GM20431 (cell line): ENCODE results near the gene SEMA3G.

Source experiments
- in situ Hi-C: fragments of 300-500 bp; cut with MseI, MboI; formaldehyde crosslinking; loops from one replicate; pipeline ENCODE4 v1.15.0; 2020; ENCODE audit warnings: low sequenced_read_pairs; ENCODE audit not compliant: unreplicated experiment

Gene SEMA3G

DNA sequence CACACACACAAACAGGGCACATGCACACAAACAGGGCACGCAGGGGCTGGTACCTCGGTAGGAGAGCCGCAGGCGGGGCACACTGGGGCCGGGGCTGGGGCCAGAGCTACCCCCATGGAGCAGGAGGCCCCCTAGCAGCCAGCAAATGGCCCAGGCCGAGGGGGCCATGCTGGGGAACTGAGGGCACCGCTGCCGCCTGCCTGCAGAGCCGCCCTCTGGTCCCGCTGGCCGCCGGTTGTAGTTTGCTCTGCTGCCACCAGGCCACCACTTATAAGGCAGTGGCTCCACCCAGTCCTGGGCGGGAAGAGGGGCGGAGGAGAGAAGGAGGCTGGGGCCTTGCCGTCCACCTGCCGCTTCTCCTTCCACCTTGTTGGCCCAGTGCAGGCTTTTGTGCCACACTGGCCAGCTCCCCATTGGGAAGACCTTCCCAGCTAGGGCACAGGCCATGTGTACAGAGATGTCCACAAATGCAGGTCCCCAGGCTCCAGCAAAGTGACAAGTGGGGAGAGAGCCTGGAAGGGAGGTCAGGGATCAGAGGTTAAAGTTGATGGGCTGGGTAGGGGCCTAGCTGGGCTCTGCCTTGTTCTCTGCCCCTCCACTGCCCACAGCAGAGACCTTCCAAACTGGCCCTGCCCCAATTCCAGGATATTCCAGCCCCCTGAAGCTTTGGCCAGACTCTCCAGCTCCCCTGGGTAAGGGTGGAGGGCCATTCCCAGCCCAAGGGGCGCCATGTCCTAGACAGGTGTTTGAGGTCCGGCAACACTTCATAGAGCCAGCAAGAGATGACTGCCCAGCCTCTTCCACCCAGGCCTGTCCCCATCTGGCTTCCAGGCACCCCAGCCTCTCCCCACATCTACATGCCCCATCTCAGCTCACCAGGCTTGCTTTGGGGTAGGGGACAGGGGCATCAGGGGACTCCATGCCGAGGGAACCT lies at the start of gene SEMA3G:
Gene SEMA3G (minus strand): TSS at position 244 of the 934 bp plus-strand sequence. CDS start 76 bp downstream, at position 168.
- in situ Hi-C loops, result no loop called here

DNA sequence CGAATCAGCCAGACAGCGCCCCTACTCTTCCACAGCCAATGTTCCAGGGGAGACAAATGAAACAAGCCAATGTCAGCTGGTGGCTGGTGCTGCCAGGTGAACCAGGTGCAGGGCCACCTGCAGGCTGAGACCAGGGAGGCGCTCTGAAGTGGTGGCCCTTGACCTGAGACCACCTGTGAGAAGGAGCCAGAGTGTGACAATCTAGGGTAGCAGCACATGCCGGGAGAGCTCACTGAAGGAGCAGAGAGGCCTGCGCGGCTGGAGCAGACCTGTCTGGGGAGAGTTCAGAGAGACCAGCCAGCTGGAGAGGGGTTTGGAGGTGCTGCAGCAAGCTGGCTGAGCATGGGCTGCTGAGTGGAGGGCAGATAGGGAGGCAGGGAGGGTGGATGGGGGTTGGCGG lies 49.5 kb upstream of the SEMA3G start:
- in situ Hi-C loops, result no loop called here

DNA sequence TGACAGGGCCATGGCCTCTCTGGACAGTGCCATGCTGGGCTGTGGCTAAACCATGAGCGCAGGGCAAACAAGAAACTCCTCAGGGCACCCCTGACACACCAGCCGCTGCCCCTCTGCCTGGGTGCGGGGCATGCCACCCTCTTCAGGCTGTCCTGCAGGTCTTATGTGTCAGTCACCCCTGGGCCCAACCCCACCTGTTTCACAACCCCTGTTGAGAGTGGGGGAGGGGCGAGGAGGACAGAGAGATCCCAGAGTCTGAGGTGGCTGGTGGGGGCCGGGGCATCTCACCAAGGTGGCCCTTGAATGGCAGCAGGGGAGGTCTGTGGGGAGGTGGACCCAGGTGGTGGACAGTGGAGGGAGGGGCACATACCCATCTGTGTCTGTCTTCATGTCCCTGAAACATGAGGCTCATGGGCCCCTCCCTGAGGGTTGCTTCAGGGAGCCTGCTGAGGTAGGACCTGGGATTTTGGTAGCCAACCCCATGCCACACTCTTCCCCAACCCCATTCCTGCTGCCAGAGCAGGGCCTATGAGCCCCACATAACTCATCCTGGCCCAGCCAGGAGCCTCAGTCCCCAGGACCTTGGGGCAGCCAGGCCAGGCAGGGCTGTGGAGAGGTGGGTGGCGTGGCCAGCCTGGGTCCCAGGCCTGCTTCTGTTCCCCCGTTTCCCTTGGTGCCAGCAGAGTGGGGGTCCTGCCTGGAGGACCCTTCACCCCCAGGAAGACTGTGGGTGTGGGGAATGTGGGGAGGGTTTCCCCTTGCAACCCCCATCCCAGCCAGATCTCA lies 48.5 kb upstream of the SEMA3G start:
- in situ Hi-C loops, result no loop called here

DNA sequence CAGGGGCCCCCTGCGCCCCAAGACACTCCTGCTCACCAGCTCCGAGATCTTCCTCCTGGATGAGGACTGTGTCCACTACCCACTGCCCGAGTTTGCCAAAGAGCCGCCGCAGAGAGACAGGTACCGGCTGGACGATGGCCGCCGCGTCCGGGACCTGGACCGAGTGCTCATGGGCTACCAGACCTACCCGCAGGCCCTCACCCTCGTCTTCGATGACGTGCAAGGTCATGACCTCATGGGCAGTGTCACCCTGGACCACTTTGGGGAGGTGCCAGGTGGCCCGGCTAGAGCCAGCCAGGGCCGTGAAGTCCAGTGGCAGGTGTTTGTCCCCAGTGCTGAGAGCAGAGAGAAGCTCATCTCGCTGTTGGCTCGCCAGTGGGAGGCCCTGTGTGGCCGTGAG lies 47.2 kb upstream of the SEMA3G start:
- in situ Hi-C loops, result no loop called here

DNA sequence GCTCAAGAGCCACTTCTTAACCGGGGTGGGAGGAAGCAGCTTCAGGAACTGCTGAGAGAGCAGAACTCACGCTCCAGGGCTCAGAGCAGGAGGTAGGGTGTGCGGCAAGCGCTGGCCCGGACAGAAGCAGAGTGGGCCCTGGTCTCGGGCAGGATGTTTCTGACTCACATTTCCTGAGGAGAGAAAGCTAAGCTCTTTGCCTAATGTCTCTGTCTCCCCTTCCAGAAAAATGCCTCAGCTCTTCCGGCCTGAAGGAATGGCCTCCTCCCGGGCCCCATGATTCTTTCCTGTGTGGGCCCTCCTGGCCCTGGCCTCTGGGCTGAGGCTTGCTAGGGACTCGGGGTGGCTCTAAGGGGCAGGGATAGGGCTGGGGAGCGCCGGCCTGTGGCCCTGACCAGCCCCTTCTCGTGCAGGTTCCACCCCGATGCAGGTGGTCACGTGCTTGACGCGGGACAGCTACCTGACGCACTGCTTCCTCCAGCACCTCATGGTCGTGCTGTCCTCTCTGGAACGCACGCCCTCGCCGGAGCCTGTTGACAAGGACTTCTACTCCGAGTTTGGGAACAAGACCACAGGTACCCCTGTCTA lies 46.1 kb upstream of the SEMA3G start:
- in situ Hi-C loops, result no loop called here

DNA sequence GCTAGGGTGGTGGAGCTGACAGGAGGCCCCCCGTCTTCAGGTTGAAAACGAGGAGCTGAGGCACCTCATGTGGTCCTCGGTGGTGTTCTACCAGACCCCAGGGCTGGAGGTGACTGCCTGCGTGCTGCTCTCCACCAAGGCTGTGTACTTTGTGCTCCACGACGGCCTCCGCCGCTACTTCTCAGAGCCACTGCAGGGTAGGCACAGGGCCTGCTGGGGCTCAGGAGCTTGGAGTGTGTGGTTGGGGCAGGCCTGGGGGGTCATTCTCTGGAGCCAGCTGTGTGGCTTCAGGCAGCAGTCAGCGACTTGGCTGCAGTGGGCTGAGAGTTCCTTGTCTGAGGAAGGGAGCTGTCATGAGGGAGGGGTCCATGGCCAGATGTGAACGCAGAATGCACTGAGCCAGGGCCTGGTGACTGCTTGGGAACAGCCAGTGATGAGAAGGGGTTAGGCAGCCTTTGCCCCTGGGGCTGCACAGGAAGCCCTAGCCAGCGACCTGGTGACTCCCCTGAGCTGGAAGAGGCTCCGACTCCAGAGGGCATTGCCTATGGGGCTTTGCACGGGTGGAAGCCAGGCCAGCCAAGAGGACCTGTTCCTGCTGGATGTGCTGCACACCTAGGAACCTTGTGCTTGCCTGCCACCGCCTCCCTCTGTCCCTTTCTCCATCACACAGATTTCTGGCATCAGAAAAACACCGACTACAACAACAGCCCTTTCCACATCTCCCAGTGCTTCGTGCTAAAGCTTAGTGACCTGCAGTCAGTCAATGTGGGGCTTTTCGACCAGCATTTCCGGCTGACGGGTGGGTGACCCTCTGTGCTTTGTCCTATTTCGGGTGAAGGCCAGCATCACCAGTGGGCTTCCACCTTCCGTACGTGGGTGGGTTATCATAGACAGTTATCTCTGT lies 45.4 kb upstream of the SEMA3G start:
- in situ Hi-C loops, result no loop called here

DNA sequence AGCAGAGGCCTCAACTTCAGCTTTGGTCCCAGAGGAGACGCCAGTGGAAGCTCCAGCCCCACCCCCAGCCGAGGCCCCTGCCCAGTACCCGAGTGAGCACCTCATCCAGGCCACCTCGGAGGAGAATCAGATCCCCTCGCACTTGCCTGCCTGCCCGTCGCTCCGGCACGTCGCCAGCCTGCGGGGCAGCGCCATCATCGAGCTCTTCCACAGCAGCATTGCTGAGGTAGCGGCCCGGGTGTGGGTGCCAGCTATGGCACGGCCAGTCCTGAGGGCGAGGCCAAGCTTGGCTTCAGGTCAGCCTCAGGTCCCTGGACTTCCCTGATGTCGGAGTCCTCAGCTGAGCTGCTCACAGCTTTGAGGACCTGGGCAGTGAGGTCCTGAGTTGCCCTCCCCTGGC lies 44.5 kb upstream of the SEMA3G start:
- in situ Hi-C loops, result no loop called here

DNA sequence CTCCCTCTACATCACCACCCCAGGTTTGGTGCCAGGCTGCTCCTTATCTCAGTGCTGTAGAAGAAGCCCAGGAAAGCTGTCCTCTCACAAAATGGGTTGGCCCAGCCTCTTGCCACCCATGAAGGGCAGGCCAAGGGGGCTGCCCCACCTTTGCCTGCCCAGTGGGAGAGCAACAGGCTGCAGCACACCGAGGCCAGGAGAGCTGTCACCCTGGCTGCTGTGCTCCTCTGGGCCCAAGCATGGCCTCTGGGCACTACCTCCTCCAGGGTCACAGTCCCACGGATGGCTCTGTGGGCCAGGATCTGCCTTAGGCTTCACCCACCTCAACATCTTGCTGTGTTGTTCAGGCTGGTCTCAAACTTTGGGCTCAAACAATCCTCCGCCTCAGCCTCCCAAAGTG lies 43.8 kb upstream of the SEMA3G start:
- in situ Hi-C loops, result no loop called here

DNA sequence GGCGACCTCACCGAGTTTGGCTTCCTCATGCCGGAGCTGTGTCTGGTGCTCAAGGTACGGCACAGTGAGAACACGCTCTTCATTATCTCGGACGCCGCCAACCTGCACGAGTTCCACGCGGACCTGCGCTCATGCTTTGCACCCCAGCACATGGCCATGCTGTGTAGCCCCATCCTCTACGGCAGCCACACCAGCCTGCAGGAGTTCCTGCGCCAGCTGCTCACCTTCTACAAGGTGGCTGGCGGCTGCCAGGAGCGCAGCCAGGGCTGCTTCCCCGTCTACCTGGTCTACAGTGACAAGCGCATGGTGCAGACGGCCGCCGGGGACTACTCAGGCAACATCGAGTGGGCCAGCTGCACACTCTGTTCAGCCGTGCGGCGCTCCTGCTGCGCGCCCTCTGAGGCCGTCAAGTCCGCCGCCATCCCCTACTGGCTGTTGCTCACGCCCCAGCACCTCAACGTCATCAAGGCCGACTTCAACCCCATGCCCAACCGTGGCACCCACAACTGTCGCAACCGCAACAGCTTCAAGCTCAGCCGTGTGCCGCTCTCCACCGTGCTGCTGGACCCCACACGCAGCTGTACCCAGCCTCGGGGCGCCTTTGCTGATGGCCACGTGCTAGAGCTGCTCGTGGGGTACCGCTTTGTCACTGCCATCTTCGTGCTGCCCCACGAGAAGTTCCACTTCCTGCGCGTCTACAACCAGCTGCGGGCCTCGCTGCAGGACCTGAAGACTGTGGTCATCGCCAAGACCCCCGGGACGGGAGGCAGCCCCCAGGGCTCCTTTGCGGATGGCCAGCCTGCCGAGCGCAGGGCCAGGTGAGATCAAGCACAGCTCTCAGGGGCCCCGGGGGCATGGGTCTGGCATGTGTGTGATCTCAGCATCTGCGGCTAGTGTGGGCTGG lies 43.1 kb upstream of the SEMA3G start:
- in situ Hi-C loops, result no loop called here

DNA sequence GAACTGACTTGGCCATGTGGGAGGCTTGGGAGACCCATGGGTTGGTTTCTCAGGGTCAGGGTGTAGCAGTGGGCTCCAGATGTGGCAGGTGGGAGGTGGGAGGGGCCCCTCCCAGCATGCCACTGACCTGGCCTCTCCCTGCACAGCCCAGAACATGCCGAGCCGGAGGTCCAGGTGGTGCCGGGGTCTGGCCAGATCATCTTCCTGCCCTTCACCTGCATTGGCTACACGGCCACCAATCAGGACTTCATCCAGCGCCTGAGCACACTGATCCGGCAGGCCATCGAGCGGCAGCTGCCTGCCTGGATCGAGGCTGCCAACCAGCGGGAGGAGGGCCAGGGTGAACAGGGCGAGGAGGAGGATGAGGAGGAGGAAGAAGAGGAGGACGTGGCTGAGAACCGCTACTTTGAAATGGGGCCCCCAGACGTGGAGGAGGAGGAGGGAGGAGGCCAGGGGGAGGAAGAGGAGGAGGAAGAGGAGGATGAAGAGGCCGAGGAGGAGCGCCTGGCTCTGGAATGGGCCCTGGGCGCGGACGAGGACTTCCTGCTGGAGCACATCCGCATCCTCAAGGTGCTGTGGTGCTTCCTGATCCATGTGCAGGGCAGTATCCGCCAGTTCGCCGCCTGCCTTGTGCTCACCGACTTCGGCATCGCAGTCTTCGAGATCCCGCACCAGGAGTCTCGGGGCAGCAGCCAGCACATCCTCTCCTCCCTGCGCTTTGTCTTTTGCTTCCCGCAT lies 42.3 kb upstream of the SEMA3G start:
- in situ Hi-C loops, result no loop called here

DNA sequence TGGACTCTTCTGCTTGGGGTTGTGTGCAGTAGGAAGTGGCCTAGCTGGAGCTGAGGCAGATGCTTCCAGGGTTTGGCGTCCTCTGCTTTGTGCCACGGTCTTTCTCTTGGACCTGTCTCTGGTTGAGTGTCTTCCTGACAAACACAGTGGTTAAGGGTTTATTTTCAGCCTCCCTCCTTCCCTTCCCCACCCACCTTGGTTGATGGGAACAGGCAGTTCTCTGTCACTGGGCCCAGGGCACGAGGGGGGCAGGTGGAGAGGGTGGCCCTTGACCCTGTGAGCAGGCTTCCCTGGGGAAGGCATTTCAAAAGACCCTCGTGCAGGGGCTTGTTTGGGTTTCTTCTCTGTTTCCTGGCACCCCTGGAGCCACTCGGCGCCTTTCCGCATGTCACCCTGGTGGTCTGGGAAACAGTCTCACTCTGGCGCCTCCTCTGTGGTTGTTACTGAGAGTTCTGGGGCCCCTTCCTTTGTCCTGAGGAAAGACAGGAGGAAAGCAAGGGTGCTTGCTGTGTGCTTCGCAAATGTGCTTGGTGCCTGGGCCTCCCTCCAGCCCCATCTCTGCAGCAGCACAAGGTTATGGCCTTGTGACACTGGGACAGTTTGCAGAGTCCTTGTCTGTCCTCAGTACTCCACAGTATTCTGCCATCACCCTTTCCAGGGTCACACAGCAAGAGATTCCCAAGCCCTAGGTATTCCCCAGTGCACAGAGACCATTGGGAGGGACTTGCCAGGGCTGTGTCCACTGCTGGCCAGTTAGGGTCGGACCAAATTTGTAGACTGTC lies 40.0 kb upstream of the SEMA3G start:
- in situ Hi-C loops, result no loop called here

DNA sequence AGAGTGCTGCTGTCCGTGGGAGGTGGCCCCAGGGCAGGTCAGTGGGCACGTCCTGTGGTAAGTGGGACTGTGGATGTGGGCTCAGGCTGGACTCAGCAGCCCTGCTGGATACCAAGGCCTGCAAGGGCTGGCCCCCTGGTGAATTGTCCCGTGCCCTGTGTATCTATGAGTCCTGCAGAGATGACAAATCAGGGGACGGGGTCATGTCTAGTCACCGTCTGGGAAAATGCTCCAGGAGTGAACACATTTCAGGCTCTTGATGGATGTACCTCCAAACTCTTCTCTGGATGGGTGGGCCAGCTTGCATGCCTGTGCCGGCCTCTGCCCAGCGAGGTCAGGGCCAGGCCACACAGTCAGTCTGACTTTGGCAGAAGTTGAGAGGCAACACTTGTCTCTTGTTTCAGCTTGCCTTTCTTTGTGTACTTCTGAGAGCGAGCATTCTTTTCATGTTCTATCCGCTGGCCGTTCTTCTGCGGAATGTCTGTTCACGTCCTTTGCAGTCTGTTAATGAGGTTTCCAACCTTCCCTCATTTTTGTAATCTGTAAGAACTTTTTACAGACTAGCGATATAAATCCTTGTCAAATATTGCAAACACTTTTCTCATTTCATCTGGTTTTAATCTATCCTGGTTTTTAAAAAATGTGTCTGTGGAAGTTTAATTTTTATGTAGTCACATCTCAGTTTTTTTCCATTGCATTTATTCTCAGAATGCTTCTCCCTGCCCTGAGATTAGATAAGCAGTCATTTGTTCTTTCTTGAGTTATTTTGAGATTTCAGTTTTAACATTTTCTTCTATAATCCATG lies 38.9 kb upstream of the SEMA3G start:
- in situ Hi-C loops, result no loop called here

DNA sequence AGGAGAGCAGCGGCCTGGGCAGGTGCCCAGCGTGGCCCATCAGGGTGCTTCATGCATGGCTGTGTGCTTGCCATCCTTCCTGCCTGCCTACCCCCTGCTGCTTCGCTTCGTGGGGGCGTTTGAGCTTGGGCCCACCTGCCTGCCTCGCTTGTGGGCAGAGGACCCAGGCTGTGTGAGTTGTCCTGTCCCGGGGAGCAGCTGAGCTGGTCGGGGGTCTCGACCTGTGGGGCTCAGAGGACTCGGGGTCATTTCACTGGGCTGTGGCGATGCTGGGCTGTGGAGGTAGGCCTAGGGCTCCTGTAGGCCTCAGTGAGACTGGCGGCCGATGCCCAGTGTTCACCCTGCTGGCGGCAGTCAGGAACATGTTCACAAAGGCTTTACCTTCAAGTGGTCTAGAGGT lies 38.2 kb upstream of the SEMA3G start:
- in situ Hi-C loops, result no loop called here

DNA sequence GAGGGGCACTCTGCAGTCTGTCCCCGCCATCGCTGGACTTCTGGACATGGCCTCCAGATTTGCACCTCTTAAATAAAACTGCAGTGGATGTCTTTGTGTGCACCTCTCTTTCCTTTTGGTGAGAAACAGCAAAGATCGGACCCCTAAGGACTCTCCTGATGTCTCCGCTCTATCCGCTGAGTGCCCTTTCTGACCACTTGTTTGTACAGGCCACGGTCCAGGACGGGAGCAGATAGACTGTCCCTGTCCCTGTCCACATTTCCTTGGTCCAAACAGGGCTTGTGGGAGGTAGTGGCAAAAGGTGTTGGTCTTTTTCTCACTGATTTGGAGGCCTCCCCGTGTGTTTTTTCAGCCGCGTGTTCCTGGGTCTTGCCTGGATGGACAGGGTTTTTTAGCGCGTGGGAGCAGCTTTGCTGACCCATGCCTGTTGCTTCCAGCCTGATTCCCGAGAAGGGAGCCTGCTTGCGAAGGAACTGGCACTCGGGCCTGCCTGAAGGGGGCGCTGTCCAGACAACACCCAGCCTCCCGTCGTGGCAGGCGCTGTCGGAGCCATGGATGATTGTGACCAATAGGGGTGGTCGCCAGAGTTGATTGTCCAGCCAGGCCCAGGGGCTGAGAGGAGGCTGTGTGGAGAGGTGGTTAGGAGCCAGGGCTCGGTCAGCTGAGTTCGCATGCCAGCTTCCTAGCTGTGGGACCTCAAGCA lies 37.1 kb upstream of the SEMA3G start:
- in situ Hi-C loops, result no loop called here

DNA sequence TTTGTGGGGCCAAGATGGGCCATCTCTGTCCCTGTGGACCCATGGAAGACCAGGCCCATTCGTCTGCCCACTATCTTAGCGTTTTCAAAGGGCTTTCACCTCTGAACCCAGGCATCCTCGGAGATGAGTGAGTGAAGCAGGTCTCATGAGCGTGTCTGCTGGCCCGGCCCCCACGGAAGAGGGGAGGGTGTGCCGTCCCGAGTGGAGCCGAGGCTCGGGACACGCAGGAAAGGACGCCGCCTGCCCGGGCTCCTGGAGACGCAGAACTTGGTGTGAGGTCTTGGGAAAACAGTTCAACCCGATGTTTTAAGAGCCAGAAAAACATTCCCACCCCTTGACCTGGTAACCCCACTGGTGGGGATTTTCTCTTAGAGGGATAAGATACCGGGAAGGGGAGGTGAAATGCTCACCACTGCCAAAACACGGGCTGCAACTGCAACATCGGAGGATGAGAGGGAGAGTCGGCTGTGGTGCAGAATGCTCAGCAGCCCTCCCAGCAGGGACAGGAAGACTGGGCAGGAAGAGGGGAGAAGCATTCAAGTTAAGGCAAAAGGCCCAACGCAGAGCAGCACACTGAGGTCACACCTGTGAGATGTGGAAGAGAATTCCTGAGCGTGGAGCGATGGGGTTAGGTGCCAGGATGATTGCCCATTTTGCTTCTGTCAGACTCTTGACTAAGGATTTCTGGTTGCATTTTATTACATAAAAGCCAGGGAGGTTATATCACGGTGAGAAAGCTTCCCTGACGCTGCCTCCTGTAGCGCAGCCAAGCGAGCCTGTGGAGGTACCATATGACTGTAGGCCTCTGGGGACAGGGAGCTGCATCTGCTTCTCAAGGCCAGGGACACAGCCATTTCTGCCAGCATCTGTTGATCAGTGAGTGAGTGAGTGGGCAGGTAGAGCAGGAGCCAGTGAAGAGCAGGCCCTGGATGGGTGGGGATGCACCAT lies 36.1 kb upstream of the SEMA3G start:
- in situ Hi-C loops, result no loop called here
